DMS53 (cell line): Measurements from ENCODE around the gene PIGV.
"Not testable (repeated sequence)": the region's sequence is repeated elsewhere in the genome, so short reads cannot be mapped to it uniquely, and the experiment has no call there.

Experiments
- DNase-seq: peaks from one replicate; lab custom pipeline; 2025; lab: John Stamatoyannopoulos, UW

Gene PIGV

GRCh38 chr1:26792924-26793323, 5.2 kb downstream of the PIGV start:
- DNase-seq, result no peak

GRCh38 chr1:26794391-26794790, 6.6 kb downstream of the PIGV start:
- no peak for DNase-seq

- no peak for DNase-seq
Measured at GRCh38 chr1:26797627-26798026, 9.9 kb downstream of the PIGV start.

GRCh38 chr1:26799479-26800142, 11.9 kb downstream of the PIGV start:
- peak; percentile 56 for DNase-seq

- DNase-seq, result not testable (repeated sequence)
Measured at GRCh38 chr1:26803932-26804331, 16.2 kb downstream of the PIGV start.

GRCh38 chr1:26810105-26810504, 22.4 kb downstream of the PIGV start:
- peak; percentile 90 for DNase-seq

- no peak for DNase-seq
Measured at GRCh38 chr1:26811057-26811456, 23.3 kb downstream of the PIGV start.

- no peak for DNase-seq
Measured at GRCh38 chr1:26811708-26812107, 24.0 kb downstream of the PIGV start.

GRCh38 chr1:26814377-26814776, 26.6 kb downstream of the PIGV start:
- no peak for DNase-seq

GRCh38 chr1:26814893-26815292, 27.1 kb downstream of the PIGV start:
- DNase-seq, result no peak

- DNase-seq, result no peak
Measured at GRCh38 chr1:26820784-26821269, 33.1 kb downstream of the PIGV start.

GRCh38 chr1:26822737-26823395, 35.1 kb downstream of the PIGV start:
- DNase-seq, result peak; percentile 44

GRCh38 chr1:26824731-26825130, 37.0 kb downstream of the PIGV start:
- DNase-seq, result peak; percentile 54

- peak; percentile 87 for DNase-seq
Measured at GRCh38 chr1:26826261-26827105, 38.7 kb downstream of the PIGV start, which contains the start of gene ZDHHC18. Gene ZDHHC18 (plus strand): TSS chr1:26826688. CDS start chr1:26826805, 117 bp downstream.

GRCh38 chr1:26827106-26827604, 39.4 kb downstream of the PIGV start:
- DNase-seq, result no peak

GRCh38 chr1:26827663-26828062, 39.9 kb downstream of the PIGV start:
- DNase-seq, result no peak

- no peak for DNase-seq
Measured at GRCh38 chr1:26828411-26828991, 40.8 kb downstream of the PIGV start.

GRCh38 chr1:26829184-26829911, 41.6 kb downstream of the PIGV start:
- no peak for DNase-seq

- DNase-seq, result no peak
Measured at GRCh38 chr1:26831059-26831458, 43.3 kb downstream of the PIGV start.

GRCh38 chr1:26831546-26832248, 43.9 kb downstream of the PIGV start:
- DNase-seq, result peak; percentile 86
